ENCODE measurements around the gene TMEM181. TPM values are rescaled to one million over a fixed set of nuclear protein-coding genes. Genes with fewer than 3 reads are reported as not detected.
"Not testable (repeated sequence)": the region's sequence is repeated elsewhere in the genome, so short reads cannot be mapped to it uniquely, and the experiment has no call there.

Gene TMEM181
- total RNA-seq, 1 experiment from 2014 or later = 18.7 TPM

DNA sequence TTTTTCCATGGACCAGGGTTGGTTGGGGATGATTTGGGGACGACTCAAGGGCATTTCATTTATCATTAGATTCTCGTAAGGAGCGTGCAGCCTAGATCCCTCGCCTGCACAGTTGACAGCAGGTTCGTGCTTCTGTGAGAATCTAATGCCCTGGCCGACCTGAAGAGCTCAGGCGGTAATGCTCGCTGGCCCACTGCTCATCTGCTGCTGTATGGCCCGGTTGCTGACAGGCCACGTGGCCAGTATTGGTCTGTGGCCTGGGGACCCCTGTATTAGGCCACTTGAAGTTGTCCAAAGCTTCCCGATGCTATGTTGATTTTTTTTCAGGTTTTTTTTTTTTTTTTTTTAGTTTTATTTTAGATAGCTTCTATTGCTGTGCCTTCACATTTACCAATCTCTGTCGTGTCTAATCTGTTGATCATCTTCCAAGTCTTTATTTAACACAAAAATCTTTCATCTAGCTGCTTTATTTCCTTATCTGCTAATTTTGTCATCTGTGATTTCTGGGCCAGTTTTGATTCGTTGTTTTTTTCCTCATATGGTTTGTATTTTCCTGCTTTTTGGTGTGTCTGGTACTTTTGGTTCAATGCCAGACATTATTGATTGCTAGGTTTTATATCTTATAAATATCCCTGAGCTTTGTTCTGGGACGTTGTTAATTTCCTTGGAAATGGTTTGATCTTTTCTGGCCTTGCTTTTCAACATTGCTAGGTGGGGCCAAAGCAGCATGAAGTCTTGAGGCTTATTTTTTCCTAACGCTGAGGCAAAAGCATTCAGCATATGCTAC, 43.6 kb downstream of the TMEM181 start:
- ChIA-PET CTCF (interaction anchor here (0.6 kb wide), 1 partner anchor 36 kb away, joined by 4 read pairs; no protein-coding TSS in a partner anchor), POLR2A (ENCODE audit: unreplicated experiment) (no interaction called here)
- no peaks in the 10 kb centered on the region; the same call in 1 of the 2 replicates for H4K20me1 ChIP-seq (ENCODE audit: insufficient read depth)
- no peaks in the 10 kb centered on the region for H3K9me2 ChIP-seq (ENCODE audit: insufficient read depth)
- no peak overlapping the region for H3K4me3 ChIP-seq
- BruUV-seq (replicated peaks) = no TSS peak
- H2AFZ ChIP-seq = no peak overlapping the region
- H3K9me3 ChIP-seq (ENCODE audit: insufficient read depth, low read depth) = no peaks in the 10 kb centered on the region
- peaks cover 3% of the 10 kb centered on the region; the same call in 1 of the 2 replicates for H3F3A ChIP-seq (ENCODE audit: insufficient read depth, low read depth)
- H3K36me3 ChIP-seq (ENCODE audit: low read depth) = peaks cover 15% of the 10 kb centered on the region; the same call in 1 of the 2 replicates
- no peaks in the 10 kb centered on the region for H3K27me3 ChIP-seq (ENCODE audit: insufficient read depth, low read depth)
- no peak overlapping the region for H3K27ac ChIP-seq
- no peaks in the 10 kb centered on the region for H3K79me2 ChIP-seq (ENCODE audit: low read depth)
- no peak overlapping the region for H3K4me2 ChIP-seq
- intact Hi-C loops (cut with micrococcal nuclease; ENCODE audit: unreplicated experiment) = loop anchor here (2.0 kb wide), 1 partner anchor 383 kb away; no protein-coding TSS in a partner anchor
- H3K4me1 ChIP-seq (replicated peaks; ENCODE audit: insufficient read depth) = no peaks in the 10 kb centered on the region
- DNase-seq = no peak
- TF ChIP-seq EZH2 (IDR thresholded peaks at IDR 0.05; ENCODE audit: low read depth) = no peak
- TF ChIP-seq, protein P1, sequence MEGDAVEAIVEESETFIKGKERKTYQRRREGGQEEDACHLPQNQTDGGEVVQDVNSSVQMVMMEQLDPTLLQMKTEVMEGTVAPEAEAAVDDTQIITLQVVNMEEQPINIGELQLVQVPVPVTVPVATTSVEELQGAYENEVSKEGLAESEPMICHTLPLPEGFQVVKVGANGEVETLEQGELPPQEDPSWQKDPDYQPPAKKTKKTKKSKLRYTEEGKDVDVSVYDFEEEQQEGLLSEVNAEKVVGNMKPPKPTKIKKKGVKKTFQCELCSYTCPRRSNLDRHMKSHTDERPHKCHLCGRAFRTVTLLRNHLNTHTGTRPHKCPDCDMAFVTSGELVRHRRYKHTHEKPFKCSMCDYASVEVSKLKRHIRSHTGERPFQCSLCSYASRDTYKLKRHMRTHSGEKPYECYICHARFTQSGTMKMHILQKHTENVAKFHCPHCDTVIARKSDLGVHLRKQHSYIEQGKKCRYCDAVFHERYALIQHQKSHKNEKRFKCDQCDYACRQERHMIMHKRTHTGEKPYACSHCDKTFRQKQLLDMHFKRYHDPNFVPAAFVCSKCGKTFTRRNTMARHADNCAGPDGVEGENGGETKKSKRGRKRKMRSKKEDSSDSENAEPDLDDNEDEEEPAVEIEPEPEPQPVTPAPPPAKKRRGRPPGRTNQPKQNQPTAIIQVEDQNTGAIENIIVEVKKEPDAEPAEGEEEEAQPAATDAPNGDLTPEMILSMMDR (conservative IDR thresholded peaks at IDR 0.05) = no peak

DNA sequence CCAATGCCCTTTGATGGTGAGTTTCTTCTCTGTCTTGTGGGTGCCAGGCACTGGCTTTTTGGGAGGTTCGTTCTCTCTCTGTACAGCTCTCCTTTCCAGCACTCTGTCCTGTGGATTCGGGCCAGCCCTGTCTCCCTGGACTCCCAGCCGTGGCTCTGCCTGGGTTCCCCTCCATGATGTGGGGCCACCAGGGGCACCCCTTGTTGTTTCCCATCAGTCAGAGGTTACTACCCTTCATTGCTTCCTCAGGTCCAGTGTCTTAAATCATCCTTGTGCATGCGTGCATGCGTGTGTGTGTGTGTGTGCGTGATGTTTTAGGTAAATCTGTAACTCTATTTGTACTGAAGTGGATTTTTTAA, 44.1 kb downstream of the TMEM181 start:
- no peak for DNase-seq
- POLR2A ChIA-PET (ENCODE audit: unreplicated experiment) = no interaction called here
- CTCF ChIA-PET = interaction anchor here (0.6 kb wide), 1 partner anchor 36 kb away, joined by 4 read pairs; no protein-coding TSS in a partner anchor
- H3K9me3 ChIP-seq (ENCODE audit: insufficient read depth, low read depth) = no peaks in the 10 kb centered on the region
- H3K27me3 ChIP-seq (ENCODE audit: insufficient read depth, low read depth) = no peaks in the 10 kb centered on the region
- no peaks in the 10 kb centered on the region; the same call in 1 of the 2 replicates for H4K20me1 ChIP-seq (ENCODE audit: insufficient read depth)
- H3K4me1 ChIP-seq (replicated peaks; ENCODE audit: insufficient read depth) = no peaks in the 10 kb centered on the region
- H3K36me3 ChIP-seq (ENCODE audit: low read depth) = peaks cover 17% of the 10 kb centered on the region; the same call in 1 of the 2 replicates
- no peak overlapping the region for H3K27ac ChIP-seq
- no peaks in the 10 kb centered on the region for H3K79me2 ChIP-seq (ENCODE audit: low read depth)
- TF ChIP-seq, protein P1 (conservative IDR thresholded peaks at IDR 0.05) = no peak
- H3K9me2 ChIP-seq (ENCODE audit: insufficient read depth) = no peaks in the 10 kb centered on the region
- H3K4me2 ChIP-seq = no peak overlapping the region
- H2AFZ ChIP-seq = no peak overlapping the region
- no TSS peak for BruUV-seq (replicated peaks)
- intact Hi-C loops (cut with micrococcal nuclease; ENCODE audit: unreplicated experiment) = loop anchor here (2.0 kb wide), 1 partner anchor 383 kb away; no protein-coding TSS in a partner anchor
- H3K4me3 ChIP-seq = no peak overlapping the region
- peaks cover 3% of the 10 kb centered on the region; the same call in 1 of the 2 replicates for H3F3A ChIP-seq (ENCODE audit: insufficient read depth, low read depth)

DNA sequence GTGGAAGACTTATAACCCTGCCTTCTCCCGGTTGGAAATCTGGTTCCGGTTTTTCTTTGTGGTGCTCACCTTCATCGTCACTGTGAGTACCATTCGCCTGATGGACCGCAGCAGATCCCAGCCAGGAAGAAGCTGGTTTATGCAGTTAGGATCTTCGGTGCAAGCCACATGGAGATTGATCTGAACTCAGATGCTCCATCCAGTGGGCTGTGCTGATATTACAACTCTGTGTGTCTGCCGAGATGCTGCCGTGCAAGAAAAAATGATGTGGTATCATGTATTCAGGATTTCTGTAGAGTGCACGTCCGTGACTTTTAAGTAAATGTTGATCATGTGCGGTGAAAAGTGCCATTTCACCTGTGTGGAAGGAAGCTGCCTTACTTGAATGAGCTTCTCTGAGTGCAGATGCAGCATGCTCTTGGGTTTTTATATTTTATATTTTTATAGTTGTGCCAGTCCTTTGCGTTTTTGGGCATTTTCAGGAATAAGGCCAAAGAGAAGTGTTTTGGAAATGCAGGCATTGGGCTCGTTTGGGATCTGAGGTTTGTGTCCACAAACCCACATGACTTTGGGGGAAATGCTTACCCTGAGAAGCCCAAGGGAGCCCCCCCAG, 45.5 kb downstream of the TMEM181 start:
- Histone ChIP-seq H3K4me3 (no peak overlapping the region), H3F3A (ENCODE audit: insufficient read depth, low read depth) (peaks cover 3% of the 10 kb centered on the region; the same call in 1 of the 2 replicates), H2AFZ (no peak overlapping the region), H3K27ac (no peak overlapping the region), H3K4me2 (no peak overlapping the region), H3K27me3 (ENCODE audit: insufficient read depth, low read depth) (no peaks in the 10 kb centered on the region), H3K9me3 (ENCODE audit: insufficient read depth, low read depth) (no peaks in the 10 kb centered on the region), H3K36me3 (ENCODE audit: low read depth) (peaks cover 19% of the 10 kb centered on the region), H3K79me2 (ENCODE audit: low read depth) (no peaks in the 10 kb centered on the region), H3K4me1 (replicated peaks; ENCODE audit: insufficient read depth) (no peaks in the 10 kb centered on the region), H4K20me1 (ENCODE audit: insufficient read depth) (no peaks in the 10 kb centered on the region; the same call in 1 of the 2 replicates), H3K9me2 (ENCODE audit: insufficient read depth) (no peaks in the 10 kb centered on the region)
- BruUV-seq (replicated peaks) = no TSS peak
- ChIA-PET CTCF (no interaction called here), POLR2A (ENCODE audit: unreplicated experiment) (no interaction called here)
- intact Hi-C loops (cut with micrococcal nuclease; ENCODE audit: unreplicated experiment) = loop anchor here (2.0 kb wide), 1 partner anchor 385 kb away; no protein-coding TSS in a partner anchor
- no peak for TF ChIP-seq EZH2 (IDR thresholded peaks at IDR 0.05; ENCODE audit: low read depth)
- TF ChIP-seq, protein P1 (conservative IDR thresholded peaks at IDR 0.05) = peak; percentile 67
- DNase-seq = peak in 1 of 2 experiments; percentile 22

DNA sequence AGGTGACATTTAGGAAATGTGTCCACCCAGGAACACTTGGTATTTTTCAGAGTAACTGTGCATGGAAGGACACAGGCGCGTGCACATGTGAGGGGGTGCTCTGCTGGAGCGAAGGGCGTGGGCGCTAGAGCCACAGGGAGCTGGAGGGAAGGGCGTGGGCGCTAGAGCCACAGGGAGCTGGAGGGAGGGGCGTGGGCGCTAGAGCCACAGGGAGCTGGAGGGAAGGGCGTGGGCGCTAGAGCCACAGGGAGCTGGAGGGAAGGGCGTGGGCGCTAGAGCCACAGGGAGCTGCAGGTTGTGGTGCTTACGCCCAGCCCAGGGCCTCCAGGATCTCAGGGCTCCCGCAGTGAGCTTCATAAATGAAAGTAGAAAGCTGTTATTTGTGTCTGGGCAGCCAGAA, 46.1 kb downstream of the TMEM181 start:
- CTCF ChIA-PET; intact Hi-C loops (cut with micrococcal nuclease; ENCODE audit: unreplicated experiment); POLR2A ChIA-PET (ENCODE audit: unreplicated experiment): not testable (repeated sequence)

More for the DNA sequence above, 46.1 kb downstream of the TMEM181 start:
- not testable (repeated sequence) for H3K27ac ChIP-seq; H3F3A ChIP-seq (ENCODE audit: insufficient read depth, low read depth); H3K9me3 ChIP-seq (ENCODE audit: insufficient read depth, low read depth); H3K9me2 ChIP-seq (ENCODE audit: insufficient read depth); H2AFZ ChIP-seq; DNase-seq; BruUV-seq (replicated peaks); H3K4me3 ChIP-seq; H3K27me3 ChIP-seq (ENCODE audit: insufficient read depth, low read depth); H4K20me1 ChIP-seq (ENCODE audit: insufficient read depth); H3K79me2 ChIP-seq (ENCODE audit: low read depth); H3K4me1 ChIP-seq (replicated peaks; ENCODE audit: insufficient read depth); H3K4me2 ChIP-seq
- H3K36me3 ChIP-seq (ENCODE audit: low read depth) = peaks cover 24% of the 10 kb centered on the region

Data from PC-9 (cell line).